SH-SY5Y (cell line): Measurements from ENCODE around the gene SEMG2.

Experiments
- GATA2 ChIP-seq: IDR thresholded peaks from 2 replicates; pipeline ENCODE4 v1.6.1; 2011; ENCODE audit warnings: mild to moderate bottlenecking, low read depth, low read length
- GATA3 ChIP-seq: IDR thresholded peaks from 2 replicates; pipeline ENCODE4 v1.6.1; 2011; ENCODE audit warnings: low read depth, mild to moderate bottlenecking, low read length, moderate library complexity

DNA sequence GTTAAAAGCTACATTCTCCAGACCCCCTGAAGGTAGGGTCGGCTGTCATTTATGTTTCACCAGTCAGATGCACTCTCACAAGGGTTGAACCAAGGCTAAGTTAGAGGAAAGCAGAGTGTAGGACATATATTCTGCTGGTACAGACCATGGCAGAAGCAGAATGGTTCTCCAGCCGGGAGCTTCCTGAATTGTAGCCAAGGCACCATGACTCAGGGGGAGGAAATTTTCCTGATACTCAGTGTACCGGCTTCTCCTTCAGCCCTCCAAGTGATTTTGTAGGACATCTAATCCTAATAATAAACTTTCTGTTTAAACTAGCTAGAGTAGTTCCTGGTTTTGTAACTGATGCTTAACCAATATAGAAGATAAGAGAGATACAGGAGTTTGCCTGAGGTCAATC is 47.4 kb downstream of the SEMG2 start:
- TF ChIP-seq GATA2 (no peak), GATA3 (no peak)
